ENCODE results near the gene MAP3K4. TPM values are rescaled to one million over a fixed set of nuclear protein-coding genes. Genes with fewer than 3 reads are reported as not detected.

The MAP3K4 gene
- total and polyA plus RNA-seq, 2 of the 8 experiments (the other 6 are each of a cell fraction or from before 2014, with no cell fraction given): 16.6 to 51.6 TPM

DNA sequence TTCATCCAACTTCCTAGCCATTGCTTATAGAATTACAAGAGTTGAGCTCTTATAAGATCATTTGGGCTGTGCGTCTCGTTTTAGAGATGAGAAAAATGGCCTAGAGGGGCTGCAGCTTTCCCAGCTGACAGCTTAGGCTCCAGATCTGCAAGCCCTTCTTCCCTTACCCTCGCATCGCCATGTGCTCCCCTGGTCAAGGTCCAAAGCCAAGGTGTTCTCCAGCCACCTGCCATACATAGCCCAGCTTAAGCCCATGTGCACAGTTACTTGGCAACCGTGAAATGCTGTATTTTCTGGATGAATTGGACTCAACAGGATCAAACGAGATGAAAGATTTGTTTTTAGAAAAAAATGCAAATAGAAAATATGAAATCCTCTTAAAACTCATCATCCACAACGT is 7.9 kb downstream of the MAP3K4 start:
- no peak for TF ChIP-seq NRF1 (IDR thresholded peaks at IDR 0.05; ENCODE audit: low read depth, low read length)
- H2BK15ac ChIP-seq (ENCODE audit: low read length): no peak overlapping the region
- H3K79me1 ChIP-seq (ENCODE audit: low read depth, low read length): peaks cover 10% of the 10 kb centered on the region
- no peak overlapping the region for H2BK20ac ChIP-seq (ENCODE audit: low read length)
- H3K9me3 ChIP-seq (ENCODE audit: insufficient read depth in 2 of 2, low read depth in 1 of 2, low read length in 1 of 2): no peaks in the 10 kb centered on the region
- no peak overlapping the region for H2AK5ac ChIP-seq (ENCODE audit: low read depth, low read length)
- no peak for DNase-seq (ENCODE audit: low read depth in 1 of 2, low spot score in 2 of 2)
- H4K91ac ChIP-seq (replicated peaks; ENCODE audit: insufficient read length, low read length): no peak overlapping the region
- no peak overlapping the region for H2BK120ac ChIP-seq (replicated peaks; ENCODE audit: low read depth, low read length)
- H3K79me2 ChIP-seq (ENCODE audit: control insufficient read depth in 1 of 2, insufficient read depth in 2 of 2, low read length in 2 of 2): peaks cover 9 to 88% of the 10 kb centered on the region in 2 experiments
- no peak overlapping the region for H3K4me3 ChIP-seq (ENCODE audit: extremely low read depth in 1 of 4, insufficient read depth in 2 of 4, low read depth in 3 of 4, low read length in 4 of 4)
- WGBS, 2 experiments (ENCODE audit: extremely low coverage in 1 of 2, insufficient coverage in 1 of 2, insufficient read length in 1 of 2, insufficient replicate concordance in 2 of 2, low coverage in 1 of 2, low lambda C conversion rate in 2 of 2, missing lambda C conversion rate in 1 of 2): 85% methylated on average over 7 of the region's 7 CpGs; no CpG with 5 or more reads in 1 of the 2 experiments
- no peak overlapping the region for H3K27ac ChIP-seq (ENCODE audit: low read depth, low read length)
- H3K4me2 ChIP-seq (ENCODE audit: insufficient read depth in 1 of 2, low read depth in 2 of 2, low read length in 2 of 2): no peak overlapping the region
- H3K36me3 ChIP-seq (ENCODE audit: control insufficient read depth in 2 of 4, insufficient read depth in 4 of 4, low read length in 3 of 4): no peaks in the 10 kb centered on the region; a peak in 1 of 8 replicates
- H2BK12ac ChIP-seq (ENCODE audit: low read depth, low read length): no peak overlapping the region
- no peaks in the 10 kb centered on the region for H3K27me3 ChIP-seq (replicated peaks in 1 of 4; ENCODE audit: control insufficient read depth in 3 of 4, extremely low read depth in 1 of 4, insufficient read depth in 3 of 4, low read length in 3 of 4)
- no peak overlapping the region for H3K56ac ChIP-seq (replicated peaks; ENCODE audit: insufficient read length, low read depth, low read length)
- H3K14ac ChIP-seq (ENCODE audit: insufficient read length): no peak overlapping the region
- H4K8ac ChIP-seq (ENCODE audit: extremely low read depth, insufficient read depth, low read length): no peak overlapping the region
- no peak overlapping the region for H3K23ac ChIP-seq (ENCODE audit: insufficient read length)
- no peak overlapping the region for H2BK5ac ChIP-seq (ENCODE audit: low read depth, low read length)
- H4K5ac ChIP-seq (ENCODE audit: insufficient read length, low read depth, low read length): no peak overlapping the region
- H3K18ac ChIP-seq (ENCODE audit: extremely low read depth, low read length): no peak overlapping the region
- peaks cover 0 to 4% (median 1%) of the 10 kb centered on the region in 4 experiments; a peak in 1 of 7 replicates for H3K4me1 ChIP-seq (replicated peaks in 1 of 4; ENCODE audit: control insufficient read depth in 3 of 4, insufficient read depth in 4 of 4, low read length in 3 of 4)
- peaks cover 2 to 19% of the 10 kb centered on the region in 2 experiments for H4K20me1 ChIP-seq (replicated peaks in 1 of 2; ENCODE audit: control insufficient read depth in 1 of 2, insufficient read depth in 2 of 2, low read length in 2 of 2)
- FAIRE-seq: no peak
- no peaks in the 10 kb centered on the region for H3K23me2 ChIP-seq (ENCODE audit: low read depth, low read length)
- H3K4ac ChIP-seq (replicated peaks; ENCODE audit: insufficient read length, low read depth, low read length): no peak overlapping the region
- CTCF ChIA-PET (ENCODE audit: partially characterized antibody): interaction anchor here (0.6 to 1.4 kb wide), 3 partner anchors 10 to 69 kb away, joined by 3 to 6 read pairs (median 3); no protein-coding TSS in a partner anchor
- H3K9ac ChIP-seq (replicated peaks in 1 of 4; ENCODE audit: extremely low read depth in 1 of 4, low read depth in 3 of 4, low read length in 3 of 4): no peak overlapping the region
- POLR2A ChIA-PET (ENCODE audit: partially characterized antibody): interaction anchor here (1.0 kb wide), 1 partner anchor 11 kb away, joined by 4 read pairs; no protein-coding TSS in a partner anchor
- H2AFZ ChIP-seq (ENCODE audit: low read length): no peak overlapping the region
